MM.1S (cell line): ENCODE measurements around the gene COA8.
A peak's percentile ranks its signal among the peaks of the same experiment; 100 is the strongest.

Experiments used
- DNase-seq: peaks from one replicate; pipeline ENCODE4 v3.0.0-alpha.2; 2015
- H2AFZ ChIP-seq: fragments of 300-600 bp; sonication (generic); 2 replicates; pipeline ENCODE4 v1.6.0; 2016; ENCODE audit warnings: antibody characterized with exemption, low read length
- H3F3A ChIP-seq: fragments of 300-600 bp; sonication (generic); 2 replicates; pipeline ENCODE4 v1.6.1; 2016; ENCODE audit warnings: mild to moderate bottlenecking, antibody characterized with exemption, low read length, moderate library complexity, mixed read lengths; ENCODE audit not compliant: insufficient read depth
- H3K27ac ChIP-seq: fragments of 300-600 bp; sonication (generic); 2 replicates; pipeline ENCODE4 v1.5.1; 2016; ENCODE audit warnings: mild to moderate bottlenecking, low read length
- H3K27me3 ChIP-seq: fragments of 300-600 bp; sonication (generic); replicated peaks from 2 replicates; pipeline ENCODE4 v1.6.0; 2016; ENCODE audit warnings: low read length; ENCODE audit not compliant: insufficient read depth
- H3K36me3 ChIP-seq: fragments of 300-600 bp; sonication (generic); replicated peaks from 2 replicates; pipeline ENCODE4 v1.6.1; 2016; ENCODE audit warnings: mild to moderate bottlenecking, low read length, mixed read lengths; ENCODE audit not compliant: insufficient read depth
- H3K4me1 ChIP-seq: fragments of 300-600 bp; sonication (generic); 2 replicates; pipeline ENCODE4 v1.6.1; 2016; ENCODE audit warnings: low read length, mixed read lengths
- H3K4me2 ChIP-seq: fragments of 300-600 bp; sonication (generic); 2 replicates; pipeline ENCODE4 v1.6.0; 2016; ENCODE audit warnings: low read depth, low read length
- H3K4me3 ChIP-seq: fragments of 300-600 bp; sonication (generic); 2 replicates; pipeline ENCODE4 v1.5.1; 2016; ENCODE audit warnings: low read length, mixed read lengths
- H3K79me2 ChIP-seq: fragments of 300-600 bp; sonication (generic); 2 replicates; pipeline ENCODE4 v1.6.1; 2016; ENCODE audit warnings: mixed run types, low read length, mixed read lengths
- H3K9ac ChIP-seq: fragments of 300-600 bp; sonication (generic); 2 replicates; pipeline ENCODE4 v1.6.1; 2016; ENCODE audit warnings: low read length, mixed read lengths
- H3K9me2 ChIP-seq: fragments of 300-600 bp; sonication (generic); replicated peaks from 2 replicates; pipeline ENCODE4 v1.6.1; 2016; ENCODE audit warnings: mild to moderate bottlenecking, low read length, mixed read lengths; ENCODE audit not compliant: insufficient read depth
- H3K9me3 ChIP-seq: fragments of 300-600 bp; sonication (generic); replicated peaks from 2 replicates; pipeline ENCODE4 v1.6.1; 2016; ENCODE audit warnings: mild to moderate bottlenecking, low read length, mixed read lengths; ENCODE audit not compliant: insufficient read depth
- H4K20me1 ChIP-seq: fragments of 300-600 bp; sonication (generic); 2 replicates; pipeline ENCODE4 v1.6.1; 2016; ENCODE audit warnings: mild to moderate bottlenecking, low read length, moderate library complexity, mixed read lengths; ENCODE audit not compliant: insufficient read depth
- EZH2 ChIP-seq: fragments of 300-600 bp; sonication (generic); optimal IDR thresholded peaks from 2 replicates; pipeline ENCODE3; 2017; ENCODE audit warnings: low read depth, mild to moderate bottlenecking, antibody characterized with exemption, low read length, mixed read lengths
- EZH2phosphoT487 ChIP-seq: fragments of 300-600 bp; sonication (generic); IDR thresholded peaks from 2 replicates; pipeline ENCODE4 v1.6.1; 2018; ENCODE audit warnings: antibody characterized with exemption, low read length
- TF ChIP-seq, protein P1 (sequence below): fragments of 300-600 bp; sonication (generic); IDR thresholded peaks from 2 replicates; pipeline ENCODE4 v1.5.1; 2016; ENCODE audit warnings: antibody characterized with exemption, low read length, mixed read lengths

The COA8 gene

DNA sequence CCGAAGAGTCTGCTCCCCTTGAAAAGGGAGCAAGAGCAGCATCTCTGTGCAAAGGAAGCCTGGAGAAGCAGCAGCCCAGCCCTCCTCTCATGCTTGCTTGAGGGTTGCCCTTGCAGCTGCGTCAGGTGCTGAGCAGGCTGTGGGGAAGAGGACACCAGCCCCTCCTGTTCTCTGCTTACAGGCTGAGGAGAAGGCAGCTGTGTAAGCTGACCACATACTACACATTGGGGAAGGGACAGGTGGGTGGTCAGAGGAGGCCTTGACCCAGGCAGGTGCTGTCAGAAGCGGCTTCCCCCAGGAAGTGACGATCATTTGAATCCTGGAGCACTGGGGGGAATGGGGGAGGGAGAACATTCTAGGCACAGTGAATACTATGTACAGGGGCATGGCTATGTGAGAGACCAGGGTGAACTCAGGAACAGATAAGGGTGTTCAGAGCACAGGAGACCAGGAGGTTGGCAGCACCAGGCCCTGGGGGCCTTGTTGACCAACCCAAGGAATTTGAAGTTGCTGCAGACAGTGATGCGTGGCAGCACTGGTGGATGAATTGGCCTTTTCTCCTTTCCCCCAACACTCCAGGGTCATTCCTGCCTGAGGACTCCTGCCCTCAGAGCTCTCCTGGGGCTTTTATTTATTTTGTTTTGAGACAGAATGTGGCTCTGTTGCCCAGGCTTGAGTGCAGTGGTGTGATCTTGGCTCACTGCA, 63.5 kb downstream of the COA8 start:
- H3K4me1 ChIP-seq, result peaks cover 20% of the 10 kb centered on the region
- H3K9ac ChIP-seq, result no peak overlapping the region

GRCh38 chr14:103627073-103628025, 64.6 kb downstream of the COA8 start:
- no peak for DNase-seq

More for the DNA sequence above, 63.5 kb downstream of the COA8 start:
- peak overlapping the region; percentile 31; the same call in 1 of the 2 replicates for H3K27ac ChIP-seq
- H3K27me3 ChIP-seq, result no peaks in the 10 kb centered on the region
- peak; percentile 40 for DNase-seq
- peaks cover 3% of the 10 kb centered on the region; the same call in 1 of the 2 replicates for H3F3A ChIP-seq
- H3K79me2 ChIP-seq, result peaks cover 25% of the 10 kb centered on the region
- H2AFZ ChIP-seq, result no peak overlapping the region
- H3K36me3 ChIP-seq, result no peaks in the 10 kb centered on the region
- TF ChIP-seq EZH2phosphoT487, result no peak
- TF ChIP-seq EZH2, result no peak
- TF ChIP-seq, protein P1, sequence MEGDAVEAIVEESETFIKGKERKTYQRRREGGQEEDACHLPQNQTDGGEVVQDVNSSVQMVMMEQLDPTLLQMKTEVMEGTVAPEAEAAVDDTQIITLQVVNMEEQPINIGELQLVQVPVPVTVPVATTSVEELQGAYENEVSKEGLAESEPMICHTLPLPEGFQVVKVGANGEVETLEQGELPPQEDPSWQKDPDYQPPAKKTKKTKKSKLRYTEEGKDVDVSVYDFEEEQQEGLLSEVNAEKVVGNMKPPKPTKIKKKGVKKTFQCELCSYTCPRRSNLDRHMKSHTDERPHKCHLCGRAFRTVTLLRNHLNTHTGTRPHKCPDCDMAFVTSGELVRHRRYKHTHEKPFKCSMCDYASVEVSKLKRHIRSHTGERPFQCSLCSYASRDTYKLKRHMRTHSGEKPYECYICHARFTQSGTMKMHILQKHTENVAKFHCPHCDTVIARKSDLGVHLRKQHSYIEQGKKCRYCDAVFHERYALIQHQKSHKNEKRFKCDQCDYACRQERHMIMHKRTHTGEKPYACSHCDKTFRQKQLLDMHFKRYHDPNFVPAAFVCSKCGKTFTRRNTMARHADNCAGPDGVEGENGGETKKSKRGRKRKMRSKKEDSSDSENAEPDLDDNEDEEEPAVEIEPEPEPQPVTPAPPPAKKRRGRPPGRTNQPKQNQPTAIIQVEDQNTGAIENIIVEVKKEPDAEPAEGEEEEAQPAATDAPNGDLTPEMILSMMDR, result no peak
- H3K4me3 ChIP-seq, result no peak overlapping the region
- no peak overlapping the region for H3K4me2 ChIP-seq
- no peaks in the 10 kb centered on the region for H3K9me2 ChIP-seq
- no peaks in the 10 kb centered on the region for H4K20me1 ChIP-seq
- no peaks in the 10 kb centered on the region for H3K9me3 ChIP-seq

DNA sequence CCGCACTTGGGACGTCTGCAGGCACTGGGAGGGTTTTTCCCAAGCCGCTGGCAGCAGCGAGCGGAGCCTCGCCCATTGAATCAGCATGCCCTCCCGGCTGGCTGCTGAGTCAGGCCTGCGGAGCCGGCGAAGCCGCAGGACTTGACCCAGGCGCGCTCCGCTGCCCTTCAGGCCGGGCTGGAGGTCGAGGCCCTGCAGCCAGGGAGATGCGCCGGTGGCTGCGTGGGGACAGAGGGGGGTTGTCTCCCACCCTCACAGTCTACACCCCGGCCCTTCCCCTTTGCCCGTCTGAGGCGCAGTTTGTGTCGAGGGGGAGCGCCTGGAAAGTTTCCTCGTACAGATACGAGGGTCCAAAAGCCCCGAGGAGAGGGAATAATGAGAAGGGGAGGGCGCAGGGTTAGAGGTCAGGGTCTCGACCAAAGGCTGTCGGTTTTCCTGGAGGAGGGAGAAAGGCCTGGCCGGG, 65.5 kb downstream of the COA8 start:
- Histone ChIP-seq H4K20me1 (no peaks in the 10 kb centered on the region), H3K9me2 (no peaks in the 10 kb centered on the region), H3K4me1 (peaks cover 20% of the 10 kb centered on the region), H3F3A (peaks cover 3% of the 10 kb centered on the region; the same call in 1 of the 2 replicates), H2AFZ (peak overlapping the region; percentile 61), H3K4me2 (peak overlapping the region; percentile 84), H3K9me3 (no peaks in the 10 kb centered on the region), H3K27ac (peak overlapping the region; percentile 77; the same call in 1 of the 2 replicates), H3K36me3 (no peaks in the 10 kb centered on the region), H3K9ac (peak overlapping the region; percentile 83), H3K27me3 (no peaks in the 10 kb centered on the region), H3K79me2 (peaks cover 44% of the 10 kb centered on the region), H3K4me3 (peak overlapping the region; percentile 68)
- no peak for TF ChIP-seq EZH2
- TF ChIP-seq EZH2phosphoT487, result no peak
- TF ChIP-seq, protein P1, result no peak
- DNase-seq, result peak; percentile 57

More at GRCh38 chr14:103627073-103628025, 64.6 kb downstream of the COA8 start:
- no peaks in the 10 kb centered on the region for H4K20me1 ChIP-seq
- no peaks in the 10 kb centered on the region for H3K36me3 ChIP-seq
- no peaks in the 10 kb centered on the region for H3K27me3 ChIP-seq
- H2AFZ ChIP-seq, result no peak overlapping the region; the same call in 1 of the 2 replicates
- H3K9me2 ChIP-seq, result no peaks in the 10 kb centered on the region
- H3K4me1 ChIP-seq, result peaks cover 20% of the 10 kb centered on the region
- H3K4me2 ChIP-seq, result peak overlapping the region; percentile 84; the same call in 1 of the 2 replicates
- H3K9me3 ChIP-seq, result no peaks in the 10 kb centered on the region
- peaks cover 36% of the 10 kb centered on the region for H3K79me2 ChIP-seq
- H3F3A ChIP-seq, result peaks cover 3% of the 10 kb centered on the region; the same call in 1 of the 2 replicates
- H3K4me3 ChIP-seq, result 0 out of 2 replicates have a peak overlapping the region, but pooled peaks have one; percentile 68
- TF ChIP-seq, protein P1, result no peak
- TF ChIP-seq EZH2 (no peak), EZH2phosphoT487 (no peak)
- peak overlapping the region; percentile 83; the same call in 1 of the 2 replicates for H3K9ac ChIP-seq
- H3K27ac ChIP-seq, result peak overlapping the region; percentile 77; the same call in 1 of the 2 replicates
